Measurements from ENCODE around the gene FAM32A.
"Not testable (repeated sequence)": the region's sequence is repeated elsewhere in the genome, so short reads cannot be mapped to it uniquely, and the experiment has no call there.

The FAM32A gene

DNA sequence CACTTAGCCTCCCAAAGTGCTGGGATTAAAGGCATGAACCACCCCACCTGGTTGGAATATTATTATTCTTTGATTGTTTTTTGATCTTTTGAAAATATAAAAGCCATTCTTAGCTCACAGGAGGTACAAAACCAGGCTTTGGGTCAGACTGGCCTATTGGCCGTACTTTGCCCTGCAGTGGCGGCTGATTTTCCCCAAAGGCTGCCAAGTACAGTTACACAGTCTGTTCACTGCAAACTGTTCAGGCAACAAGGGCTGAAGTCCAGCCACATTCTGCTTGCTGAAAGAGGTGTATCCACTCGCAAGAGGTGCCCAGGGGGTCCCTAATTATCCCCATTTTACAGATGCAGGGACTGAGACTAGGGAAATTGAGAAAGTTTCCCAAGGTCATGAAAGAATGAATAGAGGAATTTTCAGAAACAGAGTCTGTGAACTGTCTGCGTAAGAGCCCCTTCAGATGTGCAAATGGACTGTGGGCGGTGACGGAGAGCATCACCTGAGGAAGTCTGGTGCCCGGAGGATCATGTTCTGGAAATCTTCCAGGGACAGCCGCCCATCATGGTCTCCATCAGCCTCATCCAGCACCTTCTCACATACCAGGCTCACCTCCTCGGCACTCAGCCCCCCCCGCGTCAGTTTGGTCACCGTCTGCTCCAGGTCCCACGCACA, 20.9 kb upstream of the FAM32A start:
- DNase-seq (ENCODE audit: low spot score) = no peak

DNA sequence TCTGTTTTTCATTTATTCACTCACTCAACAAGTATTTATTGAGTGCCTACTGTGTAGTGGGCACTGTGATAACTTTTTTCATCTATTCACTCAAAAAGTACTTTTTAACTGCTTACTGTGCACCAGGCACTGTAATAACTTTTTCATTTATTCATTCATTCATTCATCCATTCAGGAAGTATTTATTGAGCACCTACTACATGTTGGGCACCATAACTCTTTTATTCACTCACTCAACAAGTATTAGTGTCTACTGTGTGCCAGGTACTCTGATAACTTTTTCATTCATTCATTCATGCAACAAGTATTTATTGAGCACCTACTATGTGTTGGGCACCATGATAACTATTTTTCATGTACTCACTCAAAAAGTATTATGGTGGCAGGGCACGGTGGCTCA, 18.8 kb upstream of the FAM32A start:
- no peak for DNase-seq (ENCODE audit: low spot score)

GRCh38 chr19:16167055-16167454, 18.2 kb upstream of the FAM32A start:
- DNase-seq (ENCODE audit: low spot score) = no peak

DNA sequence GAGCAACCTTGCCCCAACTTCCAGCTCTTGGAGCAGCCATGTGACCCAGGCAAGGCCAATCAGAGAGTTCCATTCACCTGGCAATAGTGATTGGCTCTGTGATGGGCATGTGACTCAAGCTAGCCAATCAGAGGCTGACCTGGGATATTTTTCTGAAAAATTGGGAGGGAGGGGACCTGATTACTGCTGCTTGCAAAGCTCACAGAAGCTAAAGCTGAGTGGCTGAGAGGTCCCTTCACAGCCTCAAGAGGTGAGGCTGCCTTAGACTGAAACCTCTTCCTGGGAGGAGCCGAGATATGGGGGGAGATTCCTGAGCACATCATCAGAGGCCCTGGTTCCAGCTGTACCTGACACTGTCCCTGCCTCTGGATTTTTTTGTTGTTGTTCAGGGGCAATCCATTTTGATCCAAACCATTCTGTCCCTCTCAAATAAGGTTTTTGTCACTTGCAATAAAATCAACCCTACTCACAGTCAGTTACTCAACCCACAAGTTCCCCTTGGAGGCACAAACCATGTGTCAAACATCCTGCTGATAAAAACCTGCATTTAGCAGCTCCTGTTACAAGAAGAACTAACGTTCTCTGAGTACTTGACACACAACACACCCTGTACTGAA, 16.6 kb upstream of the FAM32A start:
- no peak for DNase-seq (ENCODE audit: low spot score)

GRCh38 chr19:16170134-16170533, 15.1 kb upstream of the FAM32A start:
- no peak for DNase-seq (ENCODE audit: low spot score)

DNA sequence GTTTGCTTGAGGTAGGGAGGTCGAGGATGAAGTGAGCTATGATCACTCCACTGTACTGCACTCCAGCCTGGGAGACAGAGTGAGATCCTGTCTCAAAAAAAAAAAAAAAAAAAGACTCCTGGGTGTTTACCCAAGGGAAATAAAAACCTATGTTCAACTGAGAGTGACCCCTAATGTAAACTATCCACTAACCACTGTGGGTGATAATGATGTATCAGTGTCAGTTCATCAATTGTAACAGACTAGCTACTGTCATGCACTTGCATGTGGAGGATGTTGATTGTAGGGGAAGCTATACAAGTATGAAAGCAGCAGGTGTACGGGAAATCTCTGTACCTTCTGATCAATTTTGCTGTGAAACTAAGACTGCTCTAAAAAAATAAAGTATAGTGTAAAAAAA, 9.3 kb upstream of the FAM32A start:
- DNase-seq (ENCODE audit: low spot score) = no peak

DNA sequence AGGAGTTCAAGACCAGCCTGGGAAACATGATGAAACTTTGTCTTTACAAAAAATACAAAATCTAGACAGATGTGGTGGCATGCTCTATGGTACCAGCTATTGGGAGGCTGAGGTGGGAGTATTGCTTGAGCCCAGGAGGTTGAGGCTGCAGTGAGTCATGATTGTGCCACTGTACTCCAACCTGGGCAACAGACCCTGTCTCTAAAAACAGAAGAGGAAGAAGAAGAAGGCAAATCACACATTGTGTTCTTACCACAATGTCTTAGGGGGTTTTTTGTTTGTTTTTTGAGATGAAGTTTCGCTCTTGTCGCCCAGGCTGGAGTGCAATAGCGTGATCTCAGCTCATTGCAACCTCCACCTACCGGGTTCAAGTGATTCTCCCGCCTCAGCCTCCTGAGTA, 6.3 kb upstream of the FAM32A start:
- DNase-seq (ENCODE audit: low spot score) = not testable (repeated sequence)

- no peak for DNase-seq (ENCODE audit: low spot score)
These were observed 4.6 kb upstream of the FAM32A start for GRCh38 chr19:16180611-16181010.

DNA sequence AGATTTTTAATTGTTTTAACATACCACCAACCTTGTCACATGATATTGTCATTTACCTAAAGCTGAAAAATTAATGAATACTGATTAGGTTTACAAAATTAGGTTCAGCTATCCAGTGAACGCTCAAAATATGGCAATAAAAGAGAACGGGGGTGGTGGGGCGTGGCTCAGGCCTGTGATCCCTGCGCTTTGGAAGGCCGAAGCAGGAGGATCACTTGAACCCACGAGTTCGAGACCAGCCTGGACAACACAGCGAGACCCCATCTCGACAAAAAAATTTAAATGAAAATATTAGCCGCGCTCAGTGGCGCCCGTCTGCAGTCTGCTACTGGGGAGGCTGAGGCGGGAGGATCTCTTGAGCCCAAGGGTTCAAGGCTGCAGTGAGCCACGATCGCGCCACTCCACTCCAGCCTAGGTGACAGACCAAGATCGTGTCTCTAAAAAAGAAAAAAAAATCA, 516 bp upstream of the FAM32A start:
- DNase-seq (ENCODE audit: low spot score) = no peak

DNA sequence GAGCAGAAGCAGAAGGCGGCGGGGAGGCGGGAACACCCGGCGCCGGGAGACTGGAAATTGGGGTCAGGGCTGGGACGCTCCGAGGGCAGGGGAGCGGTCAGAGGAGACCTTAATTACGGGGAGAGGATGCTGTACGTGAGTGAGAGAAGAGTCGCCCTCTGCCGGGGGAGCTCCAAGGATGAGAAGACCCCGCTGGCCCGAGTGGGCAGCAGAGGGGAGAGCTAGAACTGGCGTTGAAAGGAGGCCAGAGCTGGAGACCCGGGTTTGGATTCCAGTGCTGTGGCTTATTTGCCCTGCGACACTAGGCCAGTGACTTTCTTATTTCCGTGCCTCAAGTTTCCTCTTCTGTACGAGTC, 536 bp downstream of the FAM32A start:
- no peak for DNase-seq (ENCODE audit: low spot score)

GRCh38 chr19:16188521-16188920, 3.3 kb downstream of the FAM32A start:
- DNase-seq (ENCODE audit: low spot score) = no peak

DNA sequence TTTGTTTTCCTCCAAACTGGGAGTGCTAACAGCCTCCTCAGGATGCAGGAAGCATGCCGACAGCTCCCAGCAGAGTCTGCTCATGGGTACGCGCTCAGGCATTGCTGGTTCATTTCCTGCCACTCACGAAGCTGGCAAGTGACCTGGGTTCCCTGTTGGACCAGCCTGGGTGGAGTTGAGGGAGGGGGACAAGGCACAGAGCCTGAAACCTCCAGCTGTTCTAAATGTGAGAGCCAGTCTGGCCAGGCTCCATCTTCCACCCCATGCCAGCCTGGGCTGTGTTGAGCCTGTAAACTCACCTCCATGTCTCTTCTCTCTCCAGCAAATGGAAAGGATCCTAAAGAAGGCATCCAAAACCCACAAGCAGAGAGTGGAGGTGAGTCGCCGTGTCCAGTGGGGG, 5.0 kb downstream of the FAM32A start:
- DNase-seq (ENCODE audit: low spot score) = no peak

GRCh38 chr19:16190736-16191135, 5.5 kb downstream of the FAM32A start:
- DNase-seq (ENCODE audit: low spot score) = no peak

DNA sequence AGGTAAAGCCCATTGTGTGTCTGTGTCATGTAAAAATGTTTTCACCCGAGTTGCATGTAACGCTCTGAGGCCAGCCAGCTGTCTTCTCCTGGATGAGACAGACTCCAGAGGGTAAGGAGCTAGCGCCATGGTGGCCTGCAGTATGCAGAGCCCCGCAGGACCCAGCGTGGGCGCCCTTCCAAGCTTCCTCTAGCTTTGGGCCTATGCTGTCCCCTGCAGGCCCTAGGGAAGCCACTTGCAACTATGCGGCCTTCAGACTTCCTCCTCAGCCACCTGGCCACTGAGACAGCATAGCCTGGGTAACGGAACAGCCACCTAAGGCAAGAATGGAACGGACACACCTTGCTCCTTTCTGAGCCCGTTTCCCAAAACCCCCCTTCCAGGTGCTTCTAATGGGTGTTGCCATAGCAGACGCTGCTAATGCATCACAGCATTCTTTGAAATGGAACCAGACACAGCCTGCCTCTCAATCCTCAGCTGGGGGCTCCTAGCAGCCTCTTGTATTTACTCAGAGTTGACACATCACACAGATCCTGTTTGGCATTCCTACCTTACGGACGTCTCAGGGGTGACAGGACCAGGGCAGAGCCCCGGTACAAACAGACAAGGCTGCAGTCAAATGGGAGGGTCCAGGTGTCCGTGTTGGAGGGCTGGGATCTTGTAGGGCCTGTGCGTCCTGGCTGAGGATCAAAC, 6.2 kb downstream of the FAM32A start:
- no peak for DNase-seq (ENCODE audit: low spot score)

DNA sequence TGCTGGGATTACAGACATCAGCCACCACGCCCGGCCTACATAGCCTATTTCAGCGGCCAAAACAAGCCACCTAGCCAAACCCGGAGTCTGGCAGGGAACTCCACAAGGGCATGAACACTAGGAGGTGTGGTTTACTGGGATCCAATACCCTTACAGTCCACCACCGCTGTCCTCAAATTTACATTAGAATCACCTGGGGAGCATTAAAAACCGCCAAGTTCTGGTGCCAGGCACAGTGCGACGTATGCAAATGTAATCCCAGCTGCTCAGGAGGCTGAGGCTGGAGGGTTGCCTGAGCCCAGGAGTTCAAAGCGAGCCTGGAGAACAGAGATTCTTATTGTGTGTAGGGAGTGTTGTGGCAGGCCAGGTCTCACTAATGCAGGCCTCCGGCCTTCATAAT, 8.3 kb downstream of the FAM32A start:
- no peak for DNase-seq (ENCODE audit: low spot score)

DNA sequence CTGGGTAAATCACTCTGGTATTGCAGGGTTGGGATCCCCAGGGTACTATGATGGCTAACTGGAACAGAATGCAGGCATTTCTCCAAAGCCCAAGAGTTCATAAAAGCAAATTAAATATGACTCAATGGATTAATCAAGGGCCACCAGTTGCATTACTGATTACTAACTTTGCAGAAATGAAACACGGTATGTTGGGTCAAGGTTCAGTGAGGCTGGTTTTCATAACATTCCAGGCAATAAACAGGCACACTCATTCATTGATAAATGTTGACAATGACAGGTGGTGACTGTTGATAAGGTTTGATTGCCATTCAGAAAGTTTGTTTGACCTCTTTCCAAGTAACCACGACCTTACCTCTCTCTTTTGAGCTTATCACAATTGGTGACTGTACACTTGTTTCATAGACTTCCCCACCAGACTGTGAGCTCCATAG, 12.0 kb downstream of the FAM32A start:
- DNase-seq (ENCODE audit: low spot score) = no peak

- peak; percentile 98 for DNase-seq (ENCODE audit: low spot score)
These were observed 12.6 kb downstream of the FAM32A start, which contains the start of gene AP1M1 for GRCh38 chr19:16197622-16198369. TSS of gene AP1M1 (plus strand) at chr19:16197911. CDS start at chr19:16198027, 116 bp downstream.

DNA sequence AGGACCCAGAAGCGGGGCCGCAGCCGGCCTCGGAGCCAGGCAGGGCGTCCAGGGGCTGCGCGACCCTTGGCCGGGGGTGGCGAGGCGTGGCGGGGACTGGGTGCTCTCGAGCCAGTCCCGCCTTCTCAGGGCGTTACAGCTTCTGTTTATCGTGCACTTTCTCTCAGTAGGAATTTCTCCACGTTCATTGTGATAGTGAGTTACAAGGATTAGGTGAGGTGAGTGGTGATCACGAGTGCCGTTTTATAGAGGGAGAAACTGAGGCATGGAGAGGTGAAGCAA, 13.1 kb downstream of the FAM32A start:
- no peak for DNase-seq (ENCODE audit: low spot score)

GRCh38 chr19:16199275-16199932, 14.2 kb downstream of the FAM32A start:
- DNase-seq (ENCODE audit: low spot score) = no peak

- DNase-seq (ENCODE audit: low spot score) = no peak
These were observed 15.1 kb downstream of the FAM32A start for GRCh38 chr19:16200038-16201010.

GRCh38 chr19:16201011-16201391, 15.8 kb downstream of the FAM32A start:
- no peak for DNase-seq (ENCODE audit: low spot score)
